ENCODE data around the gene TRIML2.
"Not testable (repeated sequence)": the region's sequence is repeated elsewhere in the genome, so short reads cannot be mapped to it uniquely, and the experiment has no call there.

Gene TRIML2

DNA sequence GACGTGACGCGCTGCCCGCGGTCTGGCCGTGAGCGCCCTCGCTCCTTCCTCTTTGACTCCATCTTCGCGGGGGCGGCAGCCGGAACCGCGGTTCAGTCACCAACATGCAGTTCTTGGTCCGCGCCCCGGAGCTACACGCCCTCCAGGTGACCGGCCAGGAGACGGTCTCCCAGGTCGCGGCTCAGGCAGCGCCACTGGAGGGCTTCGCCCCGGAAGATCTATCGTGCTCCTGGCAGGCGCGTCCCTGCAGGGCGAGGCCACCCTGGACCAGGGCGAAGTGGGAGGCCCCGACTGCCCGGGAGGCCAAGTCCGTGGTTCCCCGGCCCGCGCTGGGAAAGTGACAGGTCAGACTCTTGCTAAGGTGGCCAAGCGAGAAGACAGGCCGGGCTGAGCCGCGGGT is 2.9 kb downstream of the TRIML2 start:
- DNase-seq: no peak

DNA sequence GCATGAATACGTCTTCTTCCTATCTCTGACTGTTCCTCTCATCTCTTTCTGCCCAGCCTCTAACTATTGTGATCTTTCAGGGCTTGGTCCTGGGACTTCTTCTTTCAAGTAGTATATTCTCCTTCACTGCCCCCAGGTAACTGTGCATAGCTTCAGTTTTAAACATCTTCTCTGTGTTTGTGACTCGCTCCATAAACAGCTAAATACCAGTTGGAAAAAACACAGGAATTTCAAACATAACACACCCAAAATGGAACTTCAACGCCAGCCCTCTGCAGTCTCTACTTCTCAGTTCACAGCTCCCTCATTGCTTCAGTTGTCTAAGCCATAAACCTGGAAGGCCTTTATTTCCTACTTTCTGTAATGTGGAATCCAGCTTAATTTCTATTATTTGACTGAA is 16.6 kb downstream of the TRIML2 start:
- no peak for DNase-seq

DNA sequence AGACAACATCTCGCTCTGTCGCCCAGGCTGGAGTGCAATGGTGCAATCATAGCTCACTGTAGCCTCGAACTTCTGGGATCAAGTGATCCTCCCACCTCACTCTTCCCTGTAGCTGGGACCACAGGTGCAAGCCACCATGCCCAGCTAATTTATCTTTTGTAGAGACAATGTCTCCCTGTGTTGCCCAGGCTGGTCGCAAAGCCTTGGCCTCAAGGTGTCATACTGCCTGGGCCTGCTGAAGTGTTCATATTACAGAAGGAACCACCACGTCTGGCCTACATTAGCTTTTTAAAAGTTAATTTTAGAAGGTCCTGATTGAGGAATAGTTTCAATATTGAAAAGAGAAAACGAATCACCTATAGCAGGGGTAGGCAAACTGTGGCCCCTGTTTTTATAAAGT is 22.5 kb downstream of the TRIML2 start:
- no peak for DNase-seq

GRCh38 chr4:188082796-188083195 is 26.6 kb downstream of the TRIML2 start:
- peak; percentile 5 for DNase-seq

DNA sequence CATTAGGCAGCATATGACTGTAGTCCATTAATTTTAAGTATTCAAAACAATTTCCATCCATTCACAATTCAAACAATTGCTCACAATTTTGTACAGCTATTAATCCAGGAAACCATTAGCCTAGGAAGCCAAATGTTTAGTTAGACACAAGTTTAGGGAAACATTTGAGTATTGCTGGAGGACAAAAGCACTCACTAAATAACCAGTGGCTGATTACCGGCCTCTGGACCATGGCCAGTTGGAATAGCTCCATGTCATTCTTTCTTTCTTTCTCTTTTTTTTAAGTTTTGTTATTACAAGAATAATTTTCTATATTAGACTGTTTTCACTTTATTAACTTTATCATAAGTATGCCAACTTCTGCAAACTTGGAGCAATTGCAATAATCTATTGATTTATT is 31.3 kb downstream of the TRIML2 start:
- DNase-seq: no peak

GRCh38 chr4:188076169-188076568 is 33.2 kb downstream of the TRIML2 start:
- DNase-seq: no peak

GRCh38 chr4:188061083-188061482 is 48.3 kb downstream of the TRIML2 start:
- DNase-seq: no peak

GRCh38 chr4:188053302-188053701 is 56.1 kb downstream of the TRIML2 start:
- no peak for DNase-seq

- no peak for DNase-seq
Observed at GRCh38 chr4:188046657-188047056, 62.7 kb downstream of the TRIML2 start.

- not testable (repeated sequence) for DNase-seq
Observed at GRCh38 chr4:188045461-188045860, 63.9 kb downstream of the TRIML2 start.

GRCh38 chr4:188043154-188043553 is 66.2 kb downstream of the TRIML2 start:
- no peak for DNase-seq

- no peak for DNase-seq
Observed at GRCh38 chr4:188042191-188042590, 67.2 kb downstream of the TRIML2 start.

- no peak for DNase-seq
Observed at GRCh38 chr4:188041721-188042120, 67.7 kb downstream of the TRIML2 start.
